ENCODE results near the gene SRA1.
"Not testable (repeated sequence)": the region's sequence is repeated elsewhere in the genome, so short reads cannot be mapped to it uniquely, and the experiment has no call there.

Gene SRA1

GRCh38 chr5:140557136-140557805, at the start of gene SRA1:
Gene SRA1, minus strand, starts transcription at chr5:140557473. Its CDS starts 21 bp downstream, at chr5:140557452.
- DNase-seq = peak; percentile 88

- no peak for DNase-seq
Measured at GRCh38 chr5:140607031-140607430, 49.8 kb upstream of the SRA1 start.

GRCh38 chr5:140605879-140606278, 48.6 kb upstream of the SRA1 start:
- no peak for DNase-seq

GRCh38 chr5:140603734-140604133, 46.5 kb upstream of the SRA1 start:
- DNase-seq = no peak

GRCh38 chr5:140603446-140603698, 46.1 kb upstream of the SRA1 start:
- not testable (repeated sequence) for DNase-seq

- DNase-seq = no peak
Measured at GRCh38 chr5:140602147-140602546, 44.9 kb upstream of the SRA1 start.

GRCh38 chr5:140600096-140600495, 42.8 kb upstream of the SRA1 start:
- DNase-seq = no peak

- no peak for DNase-seq
Measured at GRCh38 chr5:140598836-140599235, 41.6 kb upstream of the SRA1 start.

GRCh38 chr5:140596321-140596741, 39.1 kb upstream of the SRA1 start:
- no peak for DNase-seq

- no peak for DNase-seq
Measured at GRCh38 chr5:140595538-140596300, 38.4 kb upstream of the SRA1 start.

GRCh38 chr5:140594169-140594568, 36.9 kb upstream of the SRA1 start:
- DNase-seq = no peak

GRCh38 chr5:140593070-140593469, 35.8 kb upstream of the SRA1 start:
- not testable (repeated sequence) for DNase-seq

- no peak for DNase-seq
Measured at GRCh38 chr5:140591747-140592372, 34.6 kb upstream of the SRA1 start.

GRCh38 chr5:140590861-140591260, 33.6 kb upstream of the SRA1 start:
- no peak for DNase-seq

GRCh38 chr5:140588311-140589070, 31.2 kb upstream of the SRA1 start:
- DNase-seq = no peak

- DNase-seq = no peak
Measured at GRCh38 chr5:140587495-140587894, 30.2 kb upstream of the SRA1 start.

- not testable (repeated sequence) for DNase-seq
Measured at GRCh38 chr5:140579188-140579747, 22.0 kb upstream of the SRA1 start.

- DNase-seq = no peak
Measured at GRCh38 chr5:140576776-140577201, 19.5 kb upstream of the SRA1 start.

GRCh38 chr5:140575309-140575708, 18.0 kb upstream of the SRA1 start:
- DNase-seq = no peak

- DNase-seq = no peak
Measured at GRCh38 chr5:140574165-140574564, 16.9 kb upstream of the SRA1 start.

- DNase-seq = no peak
Measured at GRCh38 chr5:140573683-140574082, 16.4 kb upstream of the SRA1 start.

- no peak for DNase-seq
Measured at GRCh38 chr5:140571105-140571504, 13.8 kb upstream of the SRA1 start.

- DNase-seq = no peak
Measured at GRCh38 chr5:140570488-140570887, 13.2 kb upstream of the SRA1 start.
